ENCODE results near the gene PKIB. TPM values are rescaled to one million over a fixed set of nuclear protein-coding genes. Genes with fewer than 3 reads are reported as not detected.
A peak's percentile ranks its signal among the peaks of the same experiment; 100 is the strongest.
"Not testable (repeated sequence)": the region's sequence is repeated elsewhere in the genome, so short reads cannot be mapped to it uniquely, and the experiment has no call there.

Gene PKIB
- total RNA-seq, 1 donor from 2014 or later = 48.5 TPM

- TF ChIP-seq CTCF (conservative IDR thresholded peaks at IDR 0.05; ENCODE audit: low read depth, low read length) = no peak
- no peak for DNase-seq (ENCODE audit: low read depth)
Observed at GRCh38 chr6:122568797-122569221, 41.4 kb upstream of the PKIB start.

GRCh38 chr6:122569230-122569771 is 40.9 kb upstream of the PKIB start:
- H3K4me3 ChIP-seq (ENCODE audit: low read depth, low read length) = no peak overlapping the region
- DNase-seq (ENCODE audit: low read depth) = no peak
- no peak for TF ChIP-seq CTCF (conservative IDR thresholded peaks at IDR 0.05; ENCODE audit: low read depth, low read length)

More at GRCh38 chr6:122568797-122569221, 41.4 kb upstream of the PKIB start:
- no peak overlapping the region for H3K4me3 ChIP-seq (ENCODE audit: low read depth, low read length)

GRCh38 chr6:122571888-122572287 is 38.3 kb upstream of the PKIB start:
- no peak for TF ChIP-seq CTCF (conservative IDR thresholded peaks at IDR 0.05; ENCODE audit: low read depth, low read length)
- no peak overlapping the region for H3K4me3 ChIP-seq (ENCODE audit: low read depth, low read length)

GRCh38 chr6:122576888-122577287 is 33.3 kb upstream of the PKIB start:
- no peak for TF ChIP-seq CTCF (conservative IDR thresholded peaks at IDR 0.05; ENCODE audit: low read depth, low read length)
- no peak overlapping the region for H3K4me3 ChIP-seq (ENCODE audit: low read depth, low read length)
- DNase-seq (ENCODE audit: low read depth) = no peak

More at GRCh38 chr6:122571888-122572287, 38.3 kb upstream of the PKIB start:
- DNase-seq (ENCODE audit: low read depth) = no peak

- no peak for DNase-seq (ENCODE audit: low read depth)
- no peak overlapping the region for H3K4me3 ChIP-seq (ENCODE audit: low read depth, low read length)
- no peak for TF ChIP-seq CTCF (conservative IDR thresholded peaks at IDR 0.05; ENCODE audit: low read depth, low read length)
Observed at GRCh38 chr6:122578961-122579360, 31.2 kb upstream of the PKIB start.

GRCh38 chr6:122580737-122581136 is 29.5 kb upstream of the PKIB start:
- DNase-seq (ENCODE audit: low read depth) = peak; percentile 41
- H3K4me3 ChIP-seq (ENCODE audit: low read depth, low read length) = no peak overlapping the region
- TF ChIP-seq CTCF (conservative IDR thresholded peaks at IDR 0.05; ENCODE audit: low read depth, low read length) = peak; percentile 52

- H3K4me3 ChIP-seq (ENCODE audit: low read depth, low read length) = no peak overlapping the region
- no peak for DNase-seq (ENCODE audit: low read depth)
- no peak for TF ChIP-seq CTCF (conservative IDR thresholded peaks at IDR 0.05; ENCODE audit: low read depth, low read length)
Observed at GRCh38 chr6:122589115-122589514, 21.1 kb upstream of the PKIB start.

- H3K4me3 ChIP-seq (ENCODE audit: low read depth, low read length); DNase-seq (ENCODE audit: low read depth): not testable (repeated sequence)
Observed at GRCh38 chr6:122598295-122598694, 11.9 kb upstream of the PKIB start.
